Measurements from ENCODE around the gene PLA2G4E. TPM values are rescaled to one million over a fixed set of nuclear protein-coding genes. Genes with fewer than 3 reads are reported as not detected.

The PLA2G4E gene
- total RNA-seq, 4 donors from 2014 or later, result 0.12 TPM; not detected in 3

DNA sequence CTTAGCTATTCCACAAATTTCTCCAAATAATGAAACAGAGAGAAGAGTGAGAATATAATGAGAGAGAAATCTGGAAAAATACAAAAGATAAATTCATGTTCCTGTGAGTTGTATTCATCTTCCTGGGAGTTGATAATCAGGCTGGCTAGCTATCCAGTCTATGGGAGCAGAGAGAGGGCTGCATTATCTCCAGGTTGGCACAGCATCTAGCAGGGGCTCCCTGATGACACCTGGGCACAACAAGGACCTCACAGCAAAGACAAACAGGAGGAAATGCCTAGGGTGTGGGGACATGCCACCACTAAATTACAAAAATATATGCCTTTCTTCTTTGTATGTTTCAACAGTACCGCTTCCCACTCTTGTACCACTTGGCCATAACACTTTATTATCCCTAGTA lies 50.4 kb downstream of the PLA2G4E start:
- DNase-seq (ENCODE audit: low spot score) (no peak), ATAC-seq (ENCODE audit: low FRiP score) (no peak)
- TF ChIP-seq, protein P1, sequence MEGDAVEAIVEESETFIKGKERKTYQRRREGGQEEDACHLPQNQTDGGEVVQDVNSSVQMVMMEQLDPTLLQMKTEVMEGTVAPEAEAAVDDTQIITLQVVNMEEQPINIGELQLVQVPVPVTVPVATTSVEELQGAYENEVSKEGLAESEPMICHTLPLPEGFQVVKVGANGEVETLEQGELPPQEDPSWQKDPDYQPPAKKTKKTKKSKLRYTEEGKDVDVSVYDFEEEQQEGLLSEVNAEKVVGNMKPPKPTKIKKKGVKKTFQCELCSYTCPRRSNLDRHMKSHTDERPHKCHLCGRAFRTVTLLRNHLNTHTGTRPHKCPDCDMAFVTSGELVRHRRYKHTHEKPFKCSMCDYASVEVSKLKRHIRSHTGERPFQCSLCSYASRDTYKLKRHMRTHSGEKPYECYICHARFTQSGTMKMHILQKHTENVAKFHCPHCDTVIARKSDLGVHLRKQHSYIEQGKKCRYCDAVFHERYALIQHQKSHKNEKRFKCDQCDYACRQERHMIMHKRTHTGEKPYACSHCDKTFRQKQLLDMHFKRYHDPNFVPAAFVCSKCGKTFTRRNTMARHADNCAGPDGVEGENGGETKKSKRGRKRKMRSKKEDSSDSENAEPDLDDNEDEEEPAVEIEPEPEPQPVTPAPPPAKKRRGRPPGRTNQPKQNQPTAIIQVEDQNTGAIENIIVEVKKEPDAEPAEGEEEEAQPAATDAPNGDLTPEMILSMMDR (IDR thresholded peaks at IDR 0.05), result no peak

DNA sequence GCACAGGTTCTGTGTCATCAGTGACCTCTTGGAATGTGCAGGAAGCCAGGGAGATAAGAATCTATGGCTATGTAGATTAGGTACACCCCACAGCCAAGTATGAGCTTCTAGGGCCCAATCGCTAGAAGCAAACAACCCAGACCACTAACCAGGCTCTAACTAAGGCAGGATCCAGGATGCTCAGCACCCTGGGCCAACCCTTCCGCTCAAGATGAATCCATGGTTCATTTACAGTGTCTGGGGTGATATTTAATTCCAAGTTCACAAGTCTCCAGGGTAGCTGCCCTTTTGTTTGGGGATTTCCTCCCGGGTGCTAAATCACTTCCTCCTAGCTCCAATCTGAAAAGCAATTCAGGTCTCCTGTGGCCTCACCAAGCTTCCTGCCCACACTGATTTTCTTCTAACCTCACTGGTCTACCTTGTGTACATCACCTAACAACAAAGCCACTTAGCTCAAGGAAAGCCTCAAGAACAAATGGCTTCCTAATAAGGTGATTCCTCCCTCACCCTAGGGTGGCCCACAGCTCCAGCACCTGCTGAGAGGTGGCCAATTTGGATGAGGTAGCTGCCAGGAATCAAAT lies 50.9 kb downstream of the PLA2G4E start:
- TF ChIP-seq, protein P1 (IDR thresholded peaks at IDR 0.05), result no peak
- DNase-seq (ENCODE audit: low spot score) (no peak), ATAC-seq (ENCODE audit: low FRiP score) (no peak)

DNA sequence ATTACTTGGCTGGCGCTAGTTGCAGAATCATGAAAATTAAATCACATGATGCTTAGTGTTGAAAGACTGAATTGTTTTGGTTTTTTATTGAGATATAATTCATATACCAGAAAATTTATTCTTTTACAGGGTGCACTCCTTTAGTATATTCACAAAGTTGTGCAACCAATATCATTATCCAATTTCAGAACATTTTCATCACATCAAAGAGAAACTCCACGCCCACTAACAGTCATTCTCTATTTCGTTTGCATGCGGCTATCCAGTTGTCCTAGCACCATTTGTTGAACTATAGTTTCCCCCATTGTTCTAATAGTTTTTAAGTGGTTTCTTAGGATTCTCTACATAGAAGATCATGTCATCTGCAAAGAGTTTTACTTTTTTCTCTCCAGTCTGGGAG lies 52.1 kb downstream of the PLA2G4E start:
- TF ChIP-seq, protein P1 (IDR thresholded peaks at IDR 0.05), result no peak
- no peak for DNase-seq (ENCODE audit: low spot score)
- no peak for ATAC-seq (ENCODE audit: low FRiP score)

DNA sequence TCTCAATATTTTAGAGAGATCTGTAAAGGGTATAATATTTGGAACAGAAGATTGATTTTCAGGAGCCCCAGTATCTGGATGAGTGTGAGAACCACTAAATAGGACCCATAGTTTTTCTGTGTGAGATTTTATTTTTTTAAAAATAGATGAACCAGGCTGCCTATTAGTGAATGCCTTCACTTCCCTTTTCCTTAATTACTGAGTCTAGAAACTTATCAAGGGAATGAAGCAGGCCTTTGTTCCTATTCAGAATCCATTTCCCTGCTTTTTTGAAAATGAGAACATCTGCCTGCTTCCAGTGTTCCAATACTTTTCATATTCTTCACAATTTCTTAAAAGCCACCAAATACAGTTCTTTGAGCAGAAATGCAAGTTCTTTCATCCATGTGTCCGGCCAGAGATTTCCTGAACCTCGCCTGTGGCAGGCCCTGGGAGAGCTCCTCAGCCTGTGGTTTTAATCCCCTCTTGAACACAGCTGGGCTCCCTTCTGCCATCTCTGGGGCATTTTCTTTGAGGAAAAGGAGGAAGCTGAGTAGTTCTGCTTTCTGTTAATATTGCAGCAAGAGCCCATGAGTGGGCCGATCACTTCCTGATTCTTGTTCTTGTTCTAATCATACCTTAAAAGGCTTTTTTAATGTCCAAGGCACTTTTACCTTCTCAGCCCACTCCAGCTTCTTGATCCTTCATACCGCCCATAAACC lies 53.2 kb downstream of the PLA2G4E start:
- TF ChIP-seq, protein P1 (IDR thresholded peaks at IDR 0.05), result no peak
- DNase-seq (ENCODE audit: low spot score) (no peak), ATAC-seq (ENCODE audit: low FRiP score) (no peak)

GRCh38 chr15:41966920-41967465 lies 53.8 kb downstream of the PLA2G4E start:
- ATAC-seq (ENCODE audit: low FRiP score) (no peak), DNase-seq (ENCODE audit: low spot score) (no peak)
- TF ChIP-seq, protein P1 (IDR thresholded peaks at IDR 0.05), result no peak

- TF ChIP-seq, protein P1 (IDR thresholded peaks at IDR 0.05), result no peak
- DNase-seq (ENCODE audit: low spot score) (no peak), ATAC-seq (ENCODE audit: low FRiP score) (no peak)
Observed at GRCh38 chr15:41966414-41966812, 54.4 kb downstream of the PLA2G4E start.

All from omental fat pad (tissue), 4 donors.